ENCODE results near the gene LYZL1. TPM values are rescaled to one million over a fixed set of nuclear protein-coding genes. Genes with fewer than 3 reads are reported as not detected.

The LYZL1 gene
- total and polyA plus RNA-seq, 7 donors, result not detected

DNA sequence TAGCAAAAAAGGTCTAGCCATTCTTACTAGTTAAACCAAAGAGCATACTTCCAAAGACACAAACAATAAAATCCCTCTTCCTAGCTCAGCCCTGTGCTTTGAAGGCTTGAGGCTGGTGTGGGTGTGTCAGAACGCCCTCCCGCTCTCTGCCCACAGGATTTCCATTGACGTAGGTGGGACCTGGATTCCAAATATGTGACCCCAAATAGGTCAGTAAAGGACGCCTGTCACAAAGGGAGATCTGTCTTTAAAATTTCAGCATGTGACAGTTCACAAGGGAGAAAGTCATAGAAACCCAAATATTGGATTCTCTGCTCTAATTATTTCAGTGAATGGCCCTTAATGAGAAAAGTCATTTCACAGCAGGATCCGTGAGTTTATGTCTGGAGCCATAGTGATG is 39.9 kb upstream of the LYZL1 start:
- H3K27ac ChIP-seq, result no peak overlapping the region
- DNase-seq, result no peak
- no peaks in the 10 kb centered on the region for H3K36me3 ChIP-seq
- 51 to 74% methylated on average over 5 of the region's 5 CpGs for WGBS, 2 donors
- H3K27me3 ChIP-seq, result no peaks in the 10 kb centered on the region
- intact Hi-C loops (cut with DNase I), result no loop called here
- H3K9me3 ChIP-seq, result no peaks in the 10 kb centered on the region
- H3K4me3 ChIP-seq, result no peak overlapping the region
- H3K4me1 ChIP-seq, result peaks cover 0 to 5% (median 0%) of the 10 kb centered on the region in 4 donors
- TF ChIP-seq POLR2A (IDR thresholded peaks at IDR 0.05) (no peak), POLR2AphosphoS5 (IDR thresholded peaks at IDR 0.05) (no peak), EP300 (IDR thresholded peaks at IDR 0.05) (no peak)
- TF ChIP-seq, protein P1, sequence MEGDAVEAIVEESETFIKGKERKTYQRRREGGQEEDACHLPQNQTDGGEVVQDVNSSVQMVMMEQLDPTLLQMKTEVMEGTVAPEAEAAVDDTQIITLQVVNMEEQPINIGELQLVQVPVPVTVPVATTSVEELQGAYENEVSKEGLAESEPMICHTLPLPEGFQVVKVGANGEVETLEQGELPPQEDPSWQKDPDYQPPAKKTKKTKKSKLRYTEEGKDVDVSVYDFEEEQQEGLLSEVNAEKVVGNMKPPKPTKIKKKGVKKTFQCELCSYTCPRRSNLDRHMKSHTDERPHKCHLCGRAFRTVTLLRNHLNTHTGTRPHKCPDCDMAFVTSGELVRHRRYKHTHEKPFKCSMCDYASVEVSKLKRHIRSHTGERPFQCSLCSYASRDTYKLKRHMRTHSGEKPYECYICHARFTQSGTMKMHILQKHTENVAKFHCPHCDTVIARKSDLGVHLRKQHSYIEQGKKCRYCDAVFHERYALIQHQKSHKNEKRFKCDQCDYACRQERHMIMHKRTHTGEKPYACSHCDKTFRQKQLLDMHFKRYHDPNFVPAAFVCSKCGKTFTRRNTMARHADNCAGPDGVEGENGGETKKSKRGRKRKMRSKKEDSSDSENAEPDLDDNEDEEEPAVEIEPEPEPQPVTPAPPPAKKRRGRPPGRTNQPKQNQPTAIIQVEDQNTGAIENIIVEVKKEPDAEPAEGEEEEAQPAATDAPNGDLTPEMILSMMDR (IDR thresholded peaks at IDR 0.05), result no peak

DNA sequence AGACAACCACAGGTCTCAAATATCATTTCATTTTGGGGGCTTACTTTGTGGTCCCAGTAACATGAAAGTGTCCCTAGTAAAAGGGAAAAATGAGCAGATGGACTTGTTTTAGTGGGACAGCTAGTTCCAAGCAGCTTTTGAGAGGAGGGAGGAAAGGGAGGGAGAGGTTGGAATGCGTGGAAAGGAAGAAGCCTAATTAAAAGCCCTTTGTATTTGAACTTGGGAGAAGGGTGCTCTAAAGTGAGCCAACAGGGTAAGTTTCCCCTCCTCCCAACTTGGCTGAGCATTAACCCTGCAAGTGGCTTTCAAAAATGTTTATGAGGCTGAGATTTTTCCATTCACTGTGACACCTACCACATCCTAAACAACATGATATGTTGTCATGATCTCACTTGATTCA is 38.8 kb upstream of the LYZL1 start:
- no peaks in the 10 kb centered on the region for H3K27me3 ChIP-seq
- H3K4me1 ChIP-seq, result peaks cover 0 to 7% (median 3%) of the 10 kb centered on the region in 4 donors
- no peak overlapping the region for H3K27ac ChIP-seq
- TF ChIP-seq, protein P1 (IDR thresholded peaks at IDR 0.05), result no peak
- TF ChIP-seq EP300 (IDR thresholded peaks at IDR 0.05) (no peak), POLR2A (IDR thresholded peaks at IDR 0.05) (no peak), POLR2AphosphoS5 (IDR thresholded peaks at IDR 0.05) (no peak)
- DNase-seq, result no peak
- 35 to 72% methylated on average over 1 of the region's 1 CpG for WGBS, 2 donors
- H3K9me3 ChIP-seq, result no peaks in the 10 kb centered on the region
- no peaks in the 10 kb centered on the region for H3K36me3 ChIP-seq
- H3K4me3 ChIP-seq, result no peak overlapping the region
- intact Hi-C loops (cut with DNase I), result no loop called here

DNA sequence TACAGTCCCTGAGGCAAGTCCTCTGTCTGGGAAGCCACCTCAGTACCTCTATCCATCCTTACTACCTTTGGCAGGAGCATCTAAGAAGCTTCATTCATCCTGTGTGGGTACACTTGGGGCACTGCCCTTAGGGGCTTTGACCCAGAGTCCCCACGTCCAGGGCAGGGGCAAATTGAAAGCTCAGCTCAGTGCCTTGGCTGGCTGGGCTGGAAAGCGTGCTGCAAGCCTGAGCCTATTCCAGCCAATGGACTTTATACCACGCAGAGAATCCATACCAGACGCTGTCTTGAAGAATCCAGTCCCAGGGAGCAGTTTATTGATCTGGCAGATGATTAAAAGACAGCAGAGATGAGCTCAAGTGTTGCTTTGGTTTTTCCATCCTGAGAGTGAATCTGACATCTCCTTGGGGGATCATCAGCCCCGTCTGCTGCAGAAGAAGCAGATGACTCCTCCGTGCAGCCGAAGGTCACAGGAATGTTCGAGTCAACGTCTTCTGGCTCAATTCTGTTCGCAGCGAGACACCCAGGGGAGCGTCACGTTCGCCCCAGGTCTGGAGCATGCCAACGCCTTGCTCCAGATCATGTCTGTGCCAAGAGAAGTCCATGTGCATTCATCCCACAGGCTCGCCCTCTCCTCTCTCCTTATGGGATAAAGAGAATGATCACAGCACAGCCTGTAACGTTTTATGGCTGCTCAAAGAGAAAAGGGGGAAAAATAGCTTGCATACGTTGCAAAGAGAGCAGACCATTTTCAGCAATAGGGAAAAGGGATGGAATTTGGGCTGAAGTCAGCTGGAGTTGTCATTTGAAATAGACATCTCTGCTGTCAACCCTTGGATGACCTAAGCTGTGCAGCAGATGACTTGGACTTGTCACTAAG is 35.8 kb upstream of the LYZL1 start:
- intact Hi-C loops (cut with DNase I), result no loop called here
- DNase-seq, result no peak
- Histone ChIP-seq H3K4me1 (peaks cover 0 to 25% (median 21%) of the 10 kb centered on the region in 4 donors), H3K27me3 (no peaks in the 10 kb centered on the region), H3K27ac (no peak overlapping the region), H3K9me3 (no peaks in the 10 kb centered on the region), H3K4me3 (no peak overlapping the region), H3K36me3 (no peaks in the 10 kb centered on the region)
- WGBS, 2 donors, result 77 to 81% methylated on average over 18 of the region's 18 CpGs
- TF ChIP-seq POLR2A (IDR thresholded peaks at IDR 0.05) (no peak), EP300 (IDR thresholded peaks at IDR 0.05) (no peak), POLR2AphosphoS5 (IDR thresholded peaks at IDR 0.05) (no peak)
- TF ChIP-seq, protein P1 (IDR thresholded peaks at IDR 0.05), result no peak

DNA sequence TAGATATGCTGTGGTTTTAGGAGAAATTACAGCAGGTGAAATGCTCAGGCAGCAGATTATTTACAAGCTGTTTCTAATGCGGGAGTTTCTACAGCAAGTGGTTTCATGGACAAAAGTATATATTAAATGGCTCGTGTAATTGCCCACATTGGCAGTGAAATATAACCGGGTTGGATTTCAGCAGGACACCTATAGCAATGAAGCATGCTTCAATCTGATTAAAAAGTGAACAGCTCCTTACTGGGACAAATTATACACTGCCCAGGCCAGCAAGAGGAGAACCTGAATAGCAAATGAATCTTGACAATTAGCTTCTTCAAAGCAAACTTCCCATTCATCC is 35.2 kb upstream of the LYZL1 start:
- intact Hi-C loops (cut with DNase I), result no loop called here

More for the DNA sequence above, 35.2 kb upstream of the LYZL1 start:
- H3K9me3 ChIP-seq, result no peaks in the 10 kb centered on the region
- H3K4me1 ChIP-seq, result peaks cover 0 to 29% (median 24%) of the 10 kb centered on the region in 4 donors
- TF ChIP-seq POLR2AphosphoS5 (IDR thresholded peaks at IDR 0.05) (no peak), EP300 (IDR thresholded peaks at IDR 0.05) (no peak), POLR2A (IDR thresholded peaks at IDR 0.05) (no peak)
- TF ChIP-seq, protein P1 (IDR thresholded peaks at IDR 0.05), result no peak
- DNase-seq, result no peak
- no peak overlapping the region for H3K4me3 ChIP-seq
- H3K36me3 ChIP-seq, result no peaks in the 10 kb centered on the region
- no peaks in the 10 kb centered on the region for H3K27me3 ChIP-seq
- WGBS, 2 donors, result 69 to 83% methylated on average over 3 of the region's 3 CpGs
- no peak overlapping the region for H3K27ac ChIP-seq
